Astrocyte (in vitro differentiated cells and primary cell): Measurements from ENCODE around the gene UBE2E2.

Experiments used
- CTCF ChIP-seq: IDR thresholded peaks from 2 replicates; pipeline ENCODE4 v1.5.1; 2011; ENCODE audit warnings: low read depth, mild to moderate bottlenecking, inconsistent platforms, low read length, moderate library complexity; ENCODE audit not compliant: insufficient read depth
- EZH2 ChIP-seq: IDR thresholded peaks from 2 replicates; pipeline ENCODE4 v1.6.1; 2012; ENCODE audit warnings: mild to moderate bottlenecking, low read length, inconsistent platforms; ENCODE audit not compliant: insufficient read depth

GRCh38 chr3:23626442-23626841 is 423.3 kb downstream of the UBE2E2 start:
- TF ChIP-seq CTCF = no peak
- no peak for TF ChIP-seq EZH2
